SKM-1 (cell line): ENCODE data around the gene LRRC14B.
"Not testable (repeated sequence)": the region's sequence is repeated elsewhere in the genome, so short reads cannot be mapped to it uniquely, and the experiment has no call there.

Experiments
- DNase-seq: peaks from one replicate; lab custom pipeline; 2025; ENCODE audit not compliant: unreplicated experiment; lab: John Stamatoyannopoulos, UW

LRRC14B gene

GRCh38 chr5:233426-233825 lies 42.1 kb downstream of the LRRC14B start:
- not testable (repeated sequence) for DNase-seq

- DNase-seq: no peak
These were observed 43.2 kb downstream of the LRRC14B start for GRCh38 chr5:234450-234849.

- not testable (repeated sequence) for DNase-seq
These were observed 44.2 kb downstream of the LRRC14B start for GRCh38 chr5:235527-235926.

- DNase-seq: not testable (repeated sequence)
These were observed 46.6 kb downstream of the LRRC14B start for GRCh38 chr5:237931-238330.

GRCh38 chr5:240550-240949 lies 49.3 kb downstream of the LRRC14B start:
- not testable (repeated sequence) for DNase-seq

- not testable (repeated sequence) for DNase-seq
These were observed 49.9 kb downstream of the LRRC14B start for GRCh38 chr5:241045-241669.

GRCh38 chr5:243683-244367 lies 52.5 kb downstream of the LRRC14B start:
- DNase-seq: not testable (repeated sequence)

GRCh38 chr5:245717-246116 lies 54.4 kb downstream of the LRRC14B start:
- not testable (repeated sequence) for DNase-seq
